ENCODE measurements around the gene NBEAL1. TPM values are rescaled to one million over a fixed set of nuclear protein-coding genes. Genes with fewer than 3 reads are reported as not detected.
"Not testable (repeated sequence)": the region's sequence is repeated elsewhere in the genome, so short reads cannot be mapped to it uniquely, and the experiment has no call there.

The NBEAL1 gene
- total and polyA plus RNA-seq, 2 of the 8 experiments (the other 6 are each of a cell fraction or from before 2014, with no cell fraction given) = 2.3 to 10.7 TPM

DNA sequence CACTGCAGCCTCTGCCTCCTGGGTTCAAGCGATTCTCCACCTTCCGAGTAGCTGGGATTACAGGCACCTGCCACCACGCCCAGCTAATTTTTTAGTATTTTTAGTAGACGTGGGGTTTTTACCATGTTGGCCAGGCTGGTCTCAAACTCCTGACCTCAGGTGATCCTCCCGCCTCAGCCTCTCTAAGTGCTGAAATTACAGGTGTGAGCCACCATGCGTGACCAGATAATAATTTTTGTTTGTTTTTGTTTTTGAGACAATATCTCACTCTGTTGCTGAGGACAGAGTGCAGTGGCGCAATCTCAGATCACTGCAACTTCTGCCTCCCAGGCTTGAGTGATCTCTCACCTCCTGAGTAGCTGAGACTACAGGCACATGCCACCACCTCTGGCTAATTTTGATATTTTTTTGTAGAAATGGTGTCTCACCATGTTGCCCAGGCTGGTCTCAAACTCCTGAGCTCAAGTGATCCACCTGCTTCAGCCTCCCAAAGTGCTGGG lies 100.6 kb downstream of the NBEAL1 start:
- H4K5ac ChIP-seq (ENCODE audit: insufficient read length, low read depth, low read length); H2AK5ac ChIP-seq (ENCODE audit: low read depth, low read length); H3K79me1 ChIP-seq (ENCODE audit: low read depth, low read length); H4K91ac ChIP-seq (replicated peaks; ENCODE audit: insufficient read length, low read length); H2BK5ac ChIP-seq (ENCODE audit: low read depth, low read length); H3K18ac ChIP-seq (ENCODE audit: extremely low read depth, low read length); POLR2A ChIA-PET (ENCODE audit: partially characterized antibody); H2BK20ac ChIP-seq (ENCODE audit: low read length); H3K4me1 ChIP-seq (replicated peaks in 1 of 4; ENCODE audit: control insufficient read depth in 3 of 4, insufficient read depth in 4 of 4, low read length in 3 of 4); H3K14ac ChIP-seq (ENCODE audit: insufficient read length); H4K20me1 ChIP-seq (replicated peaks in 1 of 2; ENCODE audit: control insufficient read depth in 1 of 2, insufficient read depth in 2 of 2, low read length in 2 of 2); H3K23ac ChIP-seq (ENCODE audit: insufficient read length); CTCF ChIA-PET (ENCODE audit: partially characterized antibody); H3K4me3 ChIP-seq (ENCODE audit: extremely low read depth in 1 of 4, insufficient read depth in 2 of 4, low read depth in 3 of 4, low read length in 4 of 4); H3K4ac ChIP-seq (replicated peaks; ENCODE audit: insufficient read length, low read depth, low read length); H2BK120ac ChIP-seq (replicated peaks; ENCODE audit: low read depth, low read length); H3K9me3 ChIP-seq (ENCODE audit: insufficient read depth in 2 of 2, low read depth in 1 of 2, low read length in 1 of 2); H3K9ac ChIP-seq (replicated peaks in 1 of 4; ENCODE audit: extremely low read depth in 1 of 4, low read depth in 3 of 4, low read length in 3 of 4); H3K4me2 ChIP-seq (ENCODE audit: insufficient read depth in 1 of 2, low read depth in 2 of 2, low read length in 2 of 2); H2AFZ ChIP-seq (ENCODE audit: low read length); H3K27ac ChIP-seq (ENCODE audit: low read depth, low read length); H3K27me3 ChIP-seq (replicated peaks in 1 of 4; ENCODE audit: control insufficient read depth in 3 of 4, extremely low read depth in 1 of 4, insufficient read depth in 3 of 4, low read length in 3 of 4); H2BK12ac ChIP-seq (ENCODE audit: low read depth, low read length); FAIRE-seq; H3K56ac ChIP-seq (replicated peaks; ENCODE audit: insufficient read length, low read depth, low read length); H3K36me3 ChIP-seq (ENCODE audit: control insufficient read depth in 2 of 4, insufficient read depth in 4 of 4, low read length in 3 of 4); H4K8ac ChIP-seq (ENCODE audit: extremely low read depth, insufficient read depth, low read length); H2BK15ac ChIP-seq (ENCODE audit: low read length); H3K23me2 ChIP-seq (ENCODE audit: low read depth, low read length); DNase-seq (ENCODE audit: low read depth in 1 of 2, low spot score in 2 of 2); H3K79me2 ChIP-seq (ENCODE audit: control insufficient read depth in 1 of 2, insufficient read depth in 2 of 2, low read length in 2 of 2): not testable (repeated sequence)
- WGBS, 2 experiments (ENCODE audit: extremely low coverage in 1 of 2, insufficient coverage in 1 of 2, insufficient read length in 1 of 2, insufficient replicate concordance in 2 of 2, low coverage in 1 of 2, low lambda C conversion rate in 2 of 2, missing lambda C conversion rate in 1 of 2) = 96% methylated on average over 7 of the region's 7 CpGs; no CpG with 5 or more reads in 1 of the 2 experiments
